ENCODE results near the gene ISG15.

Gene ISG15

GRCh38 chr1:1013105-1013921 lies at the start of gene ISG15:
TSS of gene ISG15 (plus strand) at chr1:1013497. CDS start at chr1:1013574, 77 bp downstream.
- no peak for DNase-seq

GRCh38 chr1:963746-964525 lies 49.4 kb upstream of the ISG15 start:
- no peak for DNase-seq

DNA sequence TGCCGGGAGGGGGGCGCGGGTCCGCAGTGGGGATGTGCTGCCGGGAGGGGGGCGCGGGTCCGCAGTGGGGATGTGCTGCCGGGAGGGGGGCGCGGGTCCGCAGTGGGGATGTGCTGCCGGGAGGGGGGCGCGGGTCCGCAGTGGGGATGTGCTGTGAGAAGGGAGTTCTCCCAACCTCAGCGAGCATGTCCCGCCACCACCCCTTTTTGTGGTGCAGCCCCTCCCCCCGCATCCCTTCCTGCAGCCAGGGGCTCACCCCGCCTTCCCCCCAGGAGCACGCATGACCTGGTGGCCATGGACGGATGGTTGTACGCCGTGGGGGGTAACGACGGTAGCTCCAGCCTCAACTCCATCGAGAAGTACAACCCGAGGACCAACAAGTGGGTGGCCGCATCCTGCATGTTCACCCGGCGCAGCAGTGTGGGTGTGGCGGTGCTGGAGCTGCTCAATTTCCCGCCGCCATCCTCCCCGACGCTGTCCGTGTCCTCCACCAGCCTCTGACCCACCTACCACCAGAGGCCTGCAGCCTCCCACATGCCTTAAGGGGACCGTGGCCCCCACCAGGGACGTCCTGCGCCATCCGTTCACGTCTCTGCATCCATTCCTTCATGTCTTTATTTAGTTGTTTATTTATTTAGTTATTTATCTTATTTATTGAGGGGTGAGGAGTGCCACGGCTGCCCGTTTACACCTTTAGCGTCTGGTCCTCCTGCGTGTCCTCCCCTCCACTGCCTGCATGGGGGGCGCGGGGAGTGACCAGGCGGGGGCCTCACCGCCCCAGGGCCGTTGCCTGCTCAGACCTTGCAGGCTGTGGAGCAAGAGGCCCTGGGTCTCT lies 48.4 kb upstream of the ISG15 start:
- DNase-seq: no peak

DNA sequence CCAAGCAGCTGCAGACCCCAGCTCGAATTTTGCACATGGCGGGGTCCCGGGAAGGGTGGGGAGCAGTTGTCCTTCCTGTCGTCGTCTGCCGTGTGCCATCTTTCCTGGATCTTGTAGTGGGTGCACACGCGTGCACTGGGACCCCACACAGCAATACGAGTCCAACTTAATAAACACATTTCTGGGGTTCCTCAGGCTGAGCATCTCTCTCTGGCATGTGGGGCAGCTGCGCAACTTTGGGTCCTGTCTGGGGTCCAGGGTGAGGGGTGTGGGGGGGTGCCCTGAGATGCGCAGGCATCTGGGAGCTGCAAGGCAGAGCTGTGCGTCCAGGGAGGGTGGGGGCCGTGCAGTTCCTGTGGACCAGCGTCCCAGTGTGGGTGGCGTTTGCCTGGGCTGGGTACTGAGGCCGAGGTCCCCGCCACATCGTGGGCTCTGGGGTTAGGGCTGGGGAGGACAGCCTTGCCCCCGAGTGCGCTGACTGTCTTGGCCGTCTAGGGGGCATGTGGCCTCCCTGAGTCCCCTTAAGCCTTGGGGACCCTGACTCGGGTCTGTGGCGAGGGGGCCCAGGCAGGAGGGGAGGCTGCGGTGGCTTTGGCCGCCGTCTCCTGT lies 47.7 kb upstream of the ISG15 start:
- no peak for DNase-seq

- no peak for DNase-seq
Observed at GRCh38 chr1:966135-966703, 47.1 kb upstream of the ISG15 start, which contains the start of gene PLEKHN1. TSS of gene PLEKHN1 (plus strand) at chr1:966482. CDS start at chr1:966532, 50 bp downstream.

- no peak for DNase-seq
Observed at GRCh38 chr1:966704-967300, 46.5 kb upstream of the ISG15 start.

GRCh38 chr1:967466-968343 lies 45.6 kb upstream of the ISG15 start:
- DNase-seq: no peak

DNA sequence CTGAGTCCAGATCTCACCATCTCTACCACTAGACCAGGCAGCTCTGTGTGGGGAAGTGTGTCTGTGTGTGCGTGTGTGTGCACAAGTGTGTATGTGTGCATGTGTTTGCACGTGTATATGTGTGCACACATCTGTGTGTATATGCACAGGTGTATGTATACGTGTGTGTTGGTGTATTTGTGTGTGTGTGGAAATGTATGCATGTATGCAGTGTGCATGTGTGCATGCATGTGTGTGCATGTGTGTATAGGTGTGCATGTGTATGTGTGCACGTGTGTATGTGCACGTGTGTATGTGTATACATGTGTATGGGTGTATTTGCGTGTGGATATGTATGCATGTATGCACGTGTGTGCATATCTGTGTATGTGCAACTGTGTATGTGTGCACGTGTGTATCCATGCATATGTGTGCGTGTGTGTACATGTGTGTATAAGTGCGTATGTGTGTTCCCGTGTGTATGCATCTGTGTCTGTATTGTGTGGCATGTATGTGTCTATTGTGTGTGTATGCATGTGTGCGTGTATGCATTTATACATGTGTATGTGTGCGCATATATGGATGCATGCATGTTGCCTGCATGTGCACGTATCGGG lies 43.9 kb upstream of the ISG15 start:
- no peak for DNase-seq

DNA sequence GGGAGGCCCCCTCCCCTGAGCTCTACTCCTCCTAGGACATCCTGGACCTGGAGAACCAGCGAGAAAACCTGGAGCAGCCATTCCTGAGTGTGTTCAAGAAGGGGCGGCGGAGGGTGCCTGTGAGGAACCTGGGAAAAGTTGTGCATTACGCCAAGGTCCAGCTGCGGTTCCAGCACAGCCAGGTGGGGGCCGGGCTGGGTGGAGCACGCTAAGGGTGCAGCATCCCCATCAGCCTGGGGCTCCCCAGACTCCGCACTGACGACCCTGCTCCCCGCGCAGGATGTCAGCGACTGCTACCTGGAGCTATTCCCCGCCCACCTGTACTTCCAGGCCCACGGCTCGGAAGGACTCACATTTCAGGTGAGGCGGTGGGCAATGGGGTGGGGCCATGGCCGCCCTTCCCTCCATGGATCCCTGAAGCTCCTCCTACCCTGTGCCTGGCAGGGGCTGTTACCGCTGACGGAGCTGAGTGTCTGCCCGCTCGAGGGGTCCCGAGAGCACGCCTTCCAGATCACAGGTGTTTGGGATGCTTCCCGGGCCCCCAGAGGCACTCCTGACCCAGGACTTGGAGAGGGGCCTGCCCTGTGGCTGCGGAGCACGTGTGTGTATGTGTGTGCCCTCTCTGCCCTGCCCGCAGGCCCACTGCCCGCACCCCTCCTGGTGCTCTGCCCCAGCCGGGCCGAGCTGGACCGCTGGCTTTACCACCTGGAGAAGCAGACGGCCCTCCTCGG lies 42.9 kb upstream of the ISG15 start:
- DNase-seq: no peak

DNA sequence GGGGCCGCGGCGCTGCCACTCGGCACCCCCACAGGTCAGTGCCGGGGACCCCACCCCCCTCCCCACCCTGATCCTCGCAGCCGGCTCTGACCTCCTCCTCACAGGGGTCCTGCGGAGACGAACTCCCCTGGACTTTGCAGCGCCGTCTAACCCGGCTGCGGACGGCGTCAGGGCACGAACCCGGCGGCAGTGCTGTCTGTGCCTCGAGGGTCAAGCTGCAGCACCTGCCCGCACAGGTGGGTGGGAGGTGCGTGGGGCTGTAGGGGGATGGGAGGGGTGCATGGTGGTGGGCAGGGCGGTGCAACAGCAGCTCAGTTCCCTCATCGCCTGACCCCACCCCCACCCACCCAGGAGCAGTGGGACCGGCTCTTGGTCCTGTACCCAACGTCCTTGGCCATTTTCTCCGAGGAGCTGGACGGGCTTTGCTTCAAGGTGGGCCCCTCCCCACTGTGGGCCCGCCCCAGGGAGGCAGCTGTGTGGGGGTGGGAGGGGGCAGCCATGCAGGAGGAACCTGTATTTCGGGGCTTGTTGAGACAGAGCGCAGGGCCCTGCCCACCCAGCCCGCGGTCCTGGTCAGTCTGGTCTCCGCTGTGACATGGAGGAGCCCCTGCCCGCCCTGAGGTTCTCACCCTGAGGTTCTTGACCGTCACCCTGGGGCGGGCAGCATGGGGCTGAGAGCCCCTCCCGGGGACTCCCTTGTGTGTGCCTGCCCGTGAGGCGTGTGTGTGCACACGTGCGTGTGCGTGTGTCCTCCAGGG lies 42.1 kb upstream of the ISG15 start:
- no peak for DNase-seq

- DNase-seq: no peak
Observed at GRCh38 chr1:971751-972506, 41.4 kb upstream of the ISG15 start.

DNA sequence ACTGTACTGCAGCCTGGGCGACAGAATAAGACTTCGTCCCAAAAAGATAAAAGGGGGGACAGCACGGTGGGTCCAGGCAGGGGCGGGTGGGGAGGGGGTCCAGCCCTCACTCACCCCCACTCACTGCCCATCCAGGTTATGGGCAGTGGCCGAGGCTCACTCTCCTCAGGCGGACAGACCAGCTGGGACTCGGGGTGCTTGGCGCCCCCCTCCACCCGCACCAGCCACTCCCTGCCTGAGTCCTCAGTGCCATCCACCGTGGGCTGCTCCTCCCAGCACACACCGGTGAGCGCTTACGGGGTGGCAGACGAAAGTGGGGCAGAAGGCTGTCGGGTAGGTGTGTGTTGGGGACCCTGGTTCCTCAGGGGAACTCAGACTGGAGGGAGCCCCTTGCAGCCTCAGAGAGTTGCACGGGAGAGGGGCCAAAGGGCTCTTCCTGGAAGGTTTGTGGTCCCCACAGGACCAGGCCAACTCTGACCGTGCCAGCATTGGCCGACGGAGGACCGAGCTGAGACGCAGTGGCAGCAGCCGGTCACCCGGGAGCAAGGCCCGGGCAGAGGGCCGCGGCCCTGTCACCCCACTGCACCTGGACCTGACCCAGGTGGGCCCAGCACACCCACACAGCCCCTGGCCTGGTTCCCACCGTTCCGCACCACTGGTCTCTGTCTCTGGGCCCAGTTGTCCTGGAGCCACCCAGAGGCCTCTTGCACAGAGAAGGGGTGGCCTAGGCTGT lies 40.4 kb upstream of the ISG15 start:
- DNase-seq: no peak

DNA sequence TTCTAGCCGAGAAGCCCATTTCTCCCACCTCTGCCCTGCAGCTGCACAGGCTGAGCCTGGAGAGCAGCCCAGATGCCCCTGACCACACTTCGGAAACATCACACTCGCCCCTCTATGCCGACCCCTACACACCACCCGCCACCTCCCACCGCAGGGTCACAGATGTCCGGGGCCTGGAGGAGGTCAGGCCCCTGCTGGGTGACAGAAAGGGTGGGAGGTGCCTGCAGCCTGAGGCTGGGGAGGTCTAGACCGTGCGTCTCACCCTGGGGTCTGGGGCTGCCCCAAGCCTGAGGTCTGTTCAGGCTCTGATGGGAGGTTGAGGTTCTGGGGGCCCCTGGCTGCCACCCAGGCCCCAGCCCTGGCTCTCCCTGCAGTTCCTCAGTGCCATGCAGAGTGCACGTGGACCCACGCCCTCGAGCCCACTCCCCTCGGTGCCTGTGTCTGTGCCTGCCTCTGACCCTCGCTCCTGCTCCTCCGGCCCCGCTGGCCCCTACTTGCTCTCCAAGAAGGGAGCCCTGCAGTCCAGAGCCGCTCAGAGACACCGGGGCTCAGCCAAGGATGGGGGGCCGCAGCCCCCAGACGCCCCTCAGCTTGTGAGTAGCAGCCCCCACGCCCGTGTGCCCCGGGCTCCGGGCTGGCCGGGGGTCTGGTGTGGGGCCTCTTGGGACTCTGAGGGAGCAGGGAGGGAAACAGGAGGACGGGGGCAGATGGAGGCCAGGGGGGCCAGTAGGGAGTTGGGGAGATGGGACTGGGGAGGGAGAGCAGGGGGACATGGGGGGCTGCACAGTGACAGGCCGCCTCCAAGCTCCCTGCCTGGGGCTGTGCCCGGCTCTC lies 39.6 kb upstream of the ISG15 start:
- no peak for DNase-seq

GRCh38 chr1:974293-974640 lies 39.0 kb upstream of the ISG15 start:
- no peak for DNase-seq

- no peak for DNase-seq
Observed at GRCh38 chr1:974687-975328, 38.5 kb upstream of the ISG15 start.

DNA sequence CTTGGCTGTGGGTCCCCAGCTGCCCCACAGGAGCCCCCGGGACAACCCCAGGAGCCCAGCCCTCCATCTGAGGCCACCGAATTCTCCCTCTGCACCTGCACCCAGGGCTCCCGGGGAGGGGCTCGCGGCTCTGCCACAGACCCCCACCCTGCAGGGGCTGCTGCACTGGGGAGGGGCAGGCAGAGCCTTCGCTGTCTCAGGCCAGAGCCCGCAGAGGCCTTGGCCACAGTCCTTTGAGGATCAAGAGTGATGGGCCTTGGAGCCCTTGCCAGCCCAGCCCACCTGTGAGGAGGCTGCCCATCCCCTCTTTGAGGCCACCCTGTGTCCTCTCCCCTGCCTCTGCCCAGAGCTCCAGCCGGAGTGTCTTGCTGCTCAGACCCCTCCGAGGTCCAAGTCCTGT lies 37.9 kb upstream of the ISG15 start:
- no peak for DNase-seq

Data from SIG-M5 (cell line).